GM12878 (cell line): Measurements from ENCODE around the gene PPT2. TPM values are rescaled to one million over a fixed set of nuclear protein-coding genes. Genes with fewer than 3 reads are reported as not detected.

Source experiments
- ATAC-seq: fragments of 200-7000 bp; cut with Tn5 transposase; 3 replicates; pipeline ENCODE4 v1.9.1; 2020; ENCODE audit warnings: mild to moderate bottlenecking, moderate library complexity
- BruUV-seq: library from RNA; stranded (reverse); fragments of 400-500 nt; replicated peaks from 2 replicates; lab custom pipeline; 2021; lab: Mats Ljungman, UMichigan
- CTCF ChIA-PET: fragments of 300-600 bp; sonication (Branson Sonifier 250); formaldehyde crosslinking; extraction: SDS; loops from one replicate; lab custom pipeline; 2021; ENCODE audit warnings: inconsistent platforms; lab: Yijun Ruan, JAX
- POLR2A ChIA-PET: fragments of 350-600 bp; formaldehyde crosslinking; extraction: SDS; loops from one replicate; lab custom pipeline; 2021; ENCODE audit warnings: inconsistent platforms; lab: Charles Lee
- RAD21 ChIA-PET: fragments of 300-600 bp; sonication (Branson Sonifier 250); formaldehyde crosslinking; loops from one replicate; lab custom pipeline; 2023; ENCODE audit warnings: antibody characterized with exemption; ENCODE audit not compliant: unreplicated experiment; lab: Charles Lee
- SMC1A ChIA-PET: fragments of 300-600 bp; sonication (Branson Sonifier 250); formaldehyde crosslinking; loops from one replicate; lab custom pipeline; 2023; ENCODE audit not compliant: unreplicated experiment, uncharacterized antibody; lab: Charles Lee
- DNase-seq: peaks from one replicate; pipeline ENCODE4 v3.0.0-alpha.2; 2011; ENCODE audit warnings: low read depth, low spot score
- FAIRE-seq: peaks from 3 replicates; lab custom pipeline; 2011; peaks lifted over from hg19 to GRCh38; lab: Jason Lieb, UNC
- H2AFZ ChIP-seq: 2 replicates; pipeline ENCODE4 v1.6.0; 2011; ENCODE audit warnings: low read depth, low read length, control low read depth; ENCODE audit not compliant: control insufficient read depth
- H3K27ac ChIP-seq: 2 replicates; pipeline ENCODE4 v1.5.1; 2011; ENCODE audit warnings: control low read depth; ENCODE audit not compliant: control insufficient read depth, insufficient read depth
- H3K27me3 ChIP-seq, 2 experiments: replicated peaks in 1 of 2; 2 replicates each; pipeline versions ENCODE4 v1.6.0 to v1.6.1; 2011; ENCODE audit warnings: low read length in 1 of 2; ENCODE audit not compliant: control insufficient read depth in 2 of 2, insufficient read depth in 2 of 2
- H3K36me3 ChIP-seq, 2 experiments: 2 replicates each; pipeline ENCODE4 v1.5.1; 2011; ENCODE audit warnings: low read length in 1 of 2; ENCODE audit not compliant: control insufficient read depth in 2 of 2, insufficient read depth in 2 of 2
- H3K4me1 ChIP-seq: 2 replicates; pipeline ENCODE4 v1.6.1; 2011; ENCODE audit warnings: mild to moderate bottlenecking, low read length, moderate library complexity, mixed read lengths; ENCODE audit not compliant: control insufficient read depth, insufficient read depth
- H3K4me2 ChIP-seq: 2 replicates; pipeline ENCODE4 v1.6.0; 2011; ENCODE audit warnings: control low read depth; ENCODE audit not compliant: control insufficient read depth, insufficient read depth
- H3K4me3 ChIP-seq: fragments of 200-600 bp; sonication (generic); 2 replicates; pipeline ENCODE4 v1.5.1; 2016
- H3K79me2 ChIP-seq: 2 replicates; pipeline ENCODE4 v1.6.0; 2011; ENCODE audit warnings: low read length; ENCODE audit not compliant: control insufficient read depth, insufficient read depth
- H3K9ac ChIP-seq: 2 replicates; pipeline ENCODE4 v1.8.0; 2011; ENCODE audit warnings: low read length, control low read depth, mixed read lengths; ENCODE audit not compliant: control insufficient read depth, insufficient read depth
- H3K9me3 ChIP-seq: replicated peaks from 3 replicates; pipeline ENCODE4 v1.5.1; 2011; ENCODE audit warnings: mild to moderate bottlenecking, low read length; ENCODE audit not compliant: control insufficient read depth, insufficient read depth
- H4K20me1 ChIP-seq: 2 replicates; pipeline ENCODE4 v1.6.0; 2011; ENCODE audit not compliant: control insufficient read depth, insufficient read depth
- BRCA1 ChIP-seq: IDR thresholded peaks from 2 replicates; pipeline ENCODE4 v1.6.1; 2011; ENCODE audit warnings: low read depth, low read length, improper control_type of control experiment
- CBFB ChIP-seq: IDR thresholded peaks from 2 replicates; pipeline ENCODE4 v1.6.1; 2016; ENCODE audit warnings: antibody characterized with exemption, low read depth
- CEBPB ChIP-seq, 2 experiments: fragments of 150-350 bp in 1 of 2; IDR thresholded peaks; 2 replicates each; pipeline ENCODE4 v1.6.1; 2012 to 2014; ENCODE audit warnings: low read depth in 2 of 2, low read length in 2 of 2, borderline replicate concordance in 1 of 2, inconsistent platforms in 1 of 2
- CREM ChIP-seq: IDR thresholded peaks from 2 replicates; pipeline ENCODE4 v1.6.1; 2014; ENCODE audit warnings: antibody characterized with exemption, low read depth
- POLR2A ChIP-seq: IDR thresholded peaks from 2 replicates; pipeline ENCODE4 v1.6.1; 2011; ENCODE audit warnings: low read depth, mild to moderate bottlenecking, low read length
- TBL1XR1 ChIP-seq: IDR thresholded peaks from 2 replicates; pipeline ENCODE4 v1.6.1; 2012; ENCODE audit warnings: low read depth, low read length, improper control_type of control experiment
- ZNF384 ChIP-seq: IDR thresholded peaks from 2 replicates; pipeline ENCODE4 v1.6.1; 2012; ENCODE audit warnings: low read depth, mild to moderate bottlenecking, low read length, improper control_type of control experiment, borderline replicate concordance
- WGBS: methylation state at CpG from one replicate; pipeline ENCODE4 v1.1.6; 2016; ENCODE audit warnings: low lambda C conversion rate; ENCODE audit not compliant: insufficient replicate concordance, insufficient coverage; ENCODE audit errors: missing lambda C conversion rate; 5-methylcytosine and 5-hydroxymethylcytosine counted together
- in situ Hi-C: fragments of 300-500 bp; cut with MboI; formaldehyde crosslinking; loops from 9 replicates; pipeline ENCODE4 v1.14.3; 2018; ENCODE audit warnings: mixed read lengths
- intact Hi-C: fragments of 100-400 bp; cut with micrococcal nuclease; formaldehyde crosslinking; loops from one replicate; pipeline ENCODE4 v1.14.2; 2022; ENCODE audit not compliant: unreplicated experiment
- polyA plus RNA-seq, 11 experiments: library from polyadenylated mRNA; depleted of rRNA in 4 of 11; unstranded in 6 of 11; stranded (reverse) in 5 of 11; fragments of >200 nt; fragmentation: Nextera tagmentation in 4 of 11; fragmentation: Illumina TruSeq in 1 of 11; extraction: Ambion mirVana in 4 of 11; extraction: Trizol in 1 of 11; gene quantifications; 1 replicate in 1 of 11; 2 replicates in 10 of 11; pipeline versions ENCODE4 v1.2.1 to v1.2.3, GENCODE V29; 2011 to 2016; ENCODE audit warnings: inconsistent platforms in 2 of 11, missing spikeins in 2 of 11, low read depth in 1 of 11
- total RNA-seq, 4 experiments: library from RNA; depleted of rRNA in 3 of 4; stranded (reverse); fragments of >200 nt in 3 of 4; fragmentation: Illumina TruSeq in 1 of 4; extraction: Trizol in 1 of 4; gene quantifications; 2 replicates each; pipeline versions ENCODE4 v1.2.1 to v1.2.3, GENCODE V29; 2013 to 2021
- TF ChIP-seq, protein P1 (sequence below): IDR thresholded peaks from 2 replicates; pipeline ENCODE4 v1.6.1; 2012; ENCODE audit warnings: mild to moderate bottlenecking, low read depth, low read length
- TF ChIP-seq, protein P2 (sequence below): IDR thresholded peaks from 2 replicates; pipeline ENCODE4 v1.6.1; 2012; ENCODE audit warnings: low read depth, low read length, improper control_type of control experiment
- TF ChIP-seq, protein P3 (sequence below): fragments of 450-650 bp; IDR thresholded peaks from 2 replicates; pipeline ENCODE4 v1.6.1; 2017; ENCODE audit warnings: borderline replicate concordance

The PPT2 gene
- total and polyA plus RNA-seq, 10 of the 15 experiments (the other 5 are each of a cell fraction or from before 2014, with no cell fraction given) = 1.3 to 25.5 (median 5.5) TPM

DNA sequence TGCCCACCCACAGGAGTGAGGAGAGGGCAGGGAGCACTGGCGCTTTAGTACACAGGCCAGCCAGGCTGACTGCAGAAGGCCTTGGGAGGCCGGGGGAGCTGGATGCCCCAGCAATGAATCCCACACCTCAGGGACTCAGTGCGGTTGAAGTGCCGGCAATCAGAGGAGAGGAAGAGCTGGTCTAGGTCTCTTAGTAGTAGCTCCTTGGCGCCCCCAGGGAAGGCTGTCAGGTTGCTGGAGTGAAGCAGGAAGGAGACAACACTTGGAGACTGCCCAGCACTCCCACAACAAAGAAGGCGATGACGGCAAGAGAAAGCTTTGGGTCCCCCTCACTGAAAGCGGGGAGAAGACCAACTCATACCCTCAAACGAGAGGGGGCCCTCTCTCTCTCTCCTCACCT lies 36.5 kb upstream of the PPT2 start:
- no peaks in the 10 kb centered on the region; the same call in 1 of the 2 replicates for H4K20me1 ChIP-seq
- no peak overlapping the region for H3K4me3 ChIP-seq
- TF ChIP-seq CEBPB (IDR thresholded peaks at IDR 0.05; ENCODE audit: borderline replicate concordance in 1 of 2, low read depth in 2 of 2, low read length in 2 of 2) (no peak), TBL1XR1 (no peak), POLR2A (no peak), BRCA1 (no peak), CREM (no peak), ZNF384 (no peak), CBFB (no peak)
- TF ChIP-seq, protein P1, sequence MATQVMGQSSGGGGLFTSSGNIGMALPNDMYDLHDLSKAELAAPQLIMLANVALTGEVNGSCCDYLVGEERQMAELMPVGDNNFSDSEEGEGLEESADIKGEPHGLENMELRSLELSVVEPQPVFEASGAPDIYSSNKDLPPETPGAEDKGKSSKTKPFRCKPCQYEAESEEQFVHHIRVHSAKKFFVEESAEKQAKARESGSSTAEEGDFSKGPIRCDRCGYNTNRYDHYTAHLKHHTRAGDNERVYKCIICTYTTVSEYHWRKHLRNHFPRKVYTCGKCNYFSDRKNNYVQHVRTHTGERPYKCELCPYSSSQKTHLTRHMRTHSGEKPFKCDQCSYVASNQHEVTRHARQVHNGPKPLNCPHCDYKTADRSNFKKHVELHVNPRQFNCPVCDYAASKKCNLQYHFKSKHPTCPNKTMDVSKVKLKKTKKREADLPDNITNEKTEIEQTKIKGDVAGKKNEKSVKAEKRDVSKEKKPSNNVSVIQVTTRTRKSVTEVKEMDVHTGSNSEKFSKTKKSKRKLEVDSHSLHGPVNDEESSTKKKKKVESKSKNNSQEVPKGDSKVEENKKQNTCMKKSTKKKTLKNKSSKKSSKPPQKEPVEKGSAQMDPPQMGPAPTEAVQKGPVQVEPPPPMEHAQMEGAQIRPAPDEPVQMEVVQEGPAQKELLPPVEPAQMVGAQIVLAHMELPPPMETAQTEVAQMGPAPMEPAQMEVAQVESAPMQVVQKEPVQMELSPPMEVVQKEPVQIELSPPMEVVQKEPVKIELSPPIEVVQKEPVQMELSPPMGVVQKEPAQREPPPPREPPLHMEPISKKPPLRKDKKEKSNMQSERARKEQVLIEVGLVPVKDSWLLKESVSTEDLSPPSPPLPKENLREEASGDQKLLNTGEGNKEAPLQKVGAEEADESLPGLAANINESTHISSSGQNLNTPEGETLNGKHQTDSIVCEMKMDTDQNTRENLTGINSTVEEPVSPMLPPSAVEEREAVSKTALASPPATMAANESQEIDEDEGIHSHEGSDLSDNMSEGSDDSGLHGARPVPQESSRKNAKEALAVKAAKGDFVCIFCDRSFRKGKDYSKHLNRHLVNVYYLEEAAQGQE = no peak
- TF ChIP-seq, protein P2, sequence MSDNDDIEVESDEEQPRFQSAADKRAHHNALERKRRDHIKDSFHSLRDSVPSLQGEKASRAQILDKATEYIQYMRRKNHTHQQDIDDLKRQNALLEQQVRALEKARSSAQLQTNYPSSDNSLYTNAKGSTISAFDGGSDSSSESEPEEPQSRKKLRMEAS = no peak
- TF ChIP-seq, protein P3, sequence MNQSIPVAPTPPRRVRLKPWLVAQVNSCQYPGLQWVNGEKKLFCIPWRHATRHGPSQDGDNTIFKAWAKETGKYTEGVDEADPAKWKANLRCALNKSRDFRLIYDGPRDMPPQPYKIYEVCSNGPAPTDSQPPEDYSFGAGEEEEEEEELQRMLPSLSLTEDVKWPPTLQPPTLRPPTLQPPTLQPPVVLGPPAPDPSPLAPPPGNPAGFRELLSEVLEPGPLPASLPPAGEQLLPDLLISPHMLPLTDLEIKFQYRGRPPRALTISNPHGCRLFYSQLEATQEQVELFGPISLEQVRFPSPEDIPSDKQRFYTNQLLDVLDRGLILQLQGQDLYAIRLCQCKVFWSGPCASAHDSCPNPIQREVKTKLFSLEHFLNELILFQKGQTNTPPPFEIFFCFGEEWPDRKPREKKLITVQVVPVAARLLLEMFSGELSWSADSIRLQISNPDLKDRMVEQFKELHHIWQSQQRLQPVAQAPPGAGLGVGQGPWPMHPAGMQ = no peak
- intact Hi-C loops = loop anchor here (5.0 to 10.0 kb wide), 2 partner anchors 125 to 667 kb away; no protein-coding TSS in a partner anchor
- DNase-seq (no peak), ATAC-seq (no peak), FAIRE-seq (no peak)
- no peak overlapping the region for H3K4me2 ChIP-seq
- H3K9ac ChIP-seq = no peak overlapping the region
- no peaks in the 10 kb centered on the region for H3K4me1 ChIP-seq
- 81% methylated on average over 9 of the region's 9 CpGs for WGBS
- ChIA-PET SMC1A (interaction anchor here (1.4 to 1.7 kb wide), 2 partner anchors 11 to 78 kb away, joined by 5 read pairs; partner anchors contain the start of gene ATF6B), RAD21 (no interaction called here), POLR2A (no interaction called here), CTCF (interaction anchor here (1.0 to 3.3 kb wide), 8 partner anchors 11 to 583 kb away, joined by 3 to 48 read pairs (median 4); partner anchors contain the start of genes AGPAT1, ATF6B and FKBPL)
- H2AFZ ChIP-seq = no peak overlapping the region
- H3K36me3 ChIP-seq = peaks cover 7 to 27% of the 10 kb centered on the region in 2 experiments
- in situ Hi-C loops = no loop called here
- no peaks in the 10 kb centered on the region for H3K9me3 ChIP-seq
- no TSS peak for BruUV-seq
- H3K27me3 ChIP-seq = no peaks in the 10 kb centered on the region
- H3K27ac ChIP-seq = no peak overlapping the region
- H3K79me2 ChIP-seq = no peaks in the 10 kb centered on the region
